Muscle of leg (tissue), 16 donors: ENCODE results near the gene DHX38. TPM values are rescaled to one million over a fixed set of nuclear protein-coding genes. Genes with fewer than 3 reads are reported as not detected.
"Not testable (repeated sequence)": the region's sequence is repeated elsewhere in the genome, so short reads cannot be mapped to it uniquely, and the experiment has no call there.

ENCODE experiments used
- DNase-seq: peaks from one replicate; pipeline ENCODE4 v3.0.0; 2013
- H3K27ac ChIP-seq: one replicate; pipeline ENCODE4 v1.5.1; 2013; ENCODE audit warnings: mild to moderate bottlenecking, low read length, control low read depth
- H3K27me3 ChIP-seq: one replicate; pipeline ENCODE4 v1.6.1; 2013; ENCODE audit warnings: low read length; ENCODE audit not compliant: control insufficient read depth, insufficient read depth
- H3K36me3 ChIP-seq: one replicate; pipeline ENCODE4 v1.6.1; 2013; ENCODE audit warnings: low read length; ENCODE audit not compliant: control insufficient read depth, insufficient read depth
- H3K4me1 ChIP-seq: one replicate; pipeline ENCODE4 v1.6.1; 2013; ENCODE audit warnings: low read length; ENCODE audit not compliant: control insufficient read depth, insufficient read depth
- H3K4me3 ChIP-seq: one replicate; pipeline ENCODE4 v1.5.1; 2013; ENCODE audit warnings: low read length, control low read depth
- H3K9me3 ChIP-seq: replicated peaks from 2 replicates; pipeline ENCODE4 v1.6.1; 2013; ENCODE audit warnings: low read depth, low read length; ENCODE audit not compliant: control insufficient read depth
- WGBS: methylation state at CpG from one replicate; pipeline ENCODE4 v1.1.5; 2013; ENCODE audit warnings: missing lambda C conversion rate; ENCODE audit not compliant: insufficient coverage; 5-methylcytosine and 5-hydroxymethylcytosine counted together
- long read RNA-seq, 11 donors: transcript quantifications; one replicate each; lab custom pipeline, GENCODE V29; 2026
- polyA plus RNA-seq, 8 donors: library from polyadenylated mRNA; unstranded; fragments of 120-200 nt; gene quantifications; one replicate each; pipeline versions ENCODE4 v1.2.1 to v1.2.3, GENCODE V29; 2013; ENCODE audit warnings: inconsistent platforms in 1 of 8, low replicate concordance in 1 of 8; ENCODE audit not compliant: insufficient read length in 8 of 8, insufficient read depth in 1 of 8
- total RNA-seq: library from RNA; stranded (reverse); fragments of 120-200 nt; gene quantifications from one replicate; pipeline ENCODE4 v1.2.4, GENCODE V29; 2013

The DHX38 gene
- total RNA-seq (47.3 TPM), polyA plus RNA-seq (10 to 100 TPM; 48.8 to 63.6 (median 56.4) TPM)
- long read RNA-seq, donor 1, full-length matches to known transcripts = 2 of 2 reads
- long read RNA-seq, donor 1, partial matches to known transcripts = 0 of 2 reads
- long read RNA-seq, donor 1, other reads (novel, unspliced or antisense) = 0 of 2 reads
- long read RNA-seq, donor 2 = 0 reads
- long read RNA-seq, donor 3, full-length matches to known transcripts = 2 of 2 reads
- long read RNA-seq, donor 3, partial matches to known transcripts = 0 of 2 reads
- long read RNA-seq, donor 3, other reads (novel, unspliced or antisense) = 0 of 2 reads
- long read RNA-seq, donor 4, full-length matches to known transcripts = 1 of 1 reads
- long read RNA-seq, donor 4, partial matches to known transcripts = 0 of 1 reads
- long read RNA-seq, donor 4, other reads (novel, unspliced or antisense) = 0 of 1 reads
- long read RNA-seq, donor 5, full-length matches to known transcripts = 5 of 17 reads
- long read RNA-seq, donor 5, partial matches to known transcripts = 12 of 17 reads
- long read RNA-seq, donor 5, other reads (novel, unspliced or antisense) = 0 of 17 reads
- long read RNA-seq, donor 6, full-length matches to known transcripts = 2 of 2 reads
- long read RNA-seq, donor 6, partial matches to known transcripts = 0 of 2 reads
- long read RNA-seq, donor 6, other reads (novel, unspliced or antisense) = 0 of 2 reads
- long read RNA-seq, donor 7, full-length matches to known transcripts = 1 of 1 reads
- long read RNA-seq, donor 7, partial matches to known transcripts = 0 of 1 reads
- long read RNA-seq, donor 7, other reads (novel, unspliced or antisense) = 0 of 1 reads
- long read RNA-seq, donor 8 = 0 reads
- long read RNA-seq, donor 9, full-length matches to known transcripts = 1 of 8 reads
- long read RNA-seq, donor 9, partial matches to known transcripts = 7 of 8 reads
- long read RNA-seq, donor 9, other reads (novel, unspliced or antisense) = 0 of 8 reads
- long read RNA-seq, donor 10, partial matches to known transcripts = 9 of 9 reads
- long read RNA-seq, donor 10, other reads (novel, unspliced or antisense) = 0 of 9 reads
- long read RNA-seq, donor 11, full-length matches to known transcripts = 1 of 1 reads
- long read RNA-seq, donor 11, partial matches to known transcripts = 0 of 1 reads
- long read RNA-seq, donor 11, other reads (novel, unspliced or antisense) = 0 of 1 reads

DNA sequence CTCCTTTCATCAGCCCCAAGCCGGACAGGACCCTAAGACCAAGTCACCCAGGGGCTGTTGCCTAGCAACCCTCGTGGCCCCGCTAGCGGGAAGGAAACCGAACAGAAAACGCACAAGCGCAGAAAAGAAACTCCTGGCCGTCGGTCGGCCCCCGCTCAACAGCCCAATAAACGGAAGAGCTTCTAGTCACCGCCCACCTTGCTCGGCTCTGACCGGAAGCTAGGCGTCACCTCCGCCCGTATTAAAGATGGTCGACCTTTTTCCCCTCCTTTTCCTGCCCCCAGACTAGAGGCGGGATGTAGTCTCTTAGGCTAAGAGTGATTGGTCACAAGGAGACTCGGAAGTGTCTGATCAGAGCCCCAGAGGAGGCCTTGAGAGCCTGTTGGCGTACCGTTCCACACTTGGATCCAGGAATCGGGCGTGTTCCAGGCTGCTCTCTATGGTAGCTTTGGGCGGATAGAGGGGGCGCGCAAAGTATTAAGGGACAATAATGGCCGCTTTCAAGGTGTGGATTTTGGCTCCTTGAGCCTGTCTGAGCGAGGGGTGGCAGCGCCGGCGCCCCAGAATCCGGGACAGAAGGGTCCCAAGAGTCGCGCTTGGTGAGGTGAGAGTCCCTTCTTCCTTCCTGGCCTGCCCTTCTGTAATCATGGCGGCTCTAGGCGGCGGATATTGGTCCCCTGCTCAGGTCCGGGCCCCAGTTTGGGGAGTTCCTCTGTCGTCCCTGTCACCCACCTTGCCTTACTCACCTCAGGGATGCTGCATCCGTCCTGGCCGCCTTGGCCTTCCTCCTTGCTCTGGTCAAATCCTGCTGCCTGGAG, at the start of gene DHX38, which contains the start of gene TXNL4B:
DHX38 (plus strand) TSS at position 400 of the 818 bp plus-strand sequence. CDS start 2,311 bp downstream, outside the sequence.
TXNL4B (minus strand) TSS at position 173 of the 818 bp plus-strand sequence. CDS start 2,871 bp downstream, outside the sequence.
- Histone ChIP-seq H3K27ac (peak within 1 kb of the TSS; percentile 99), H3K27me3 (no peaks in the 10 kb centered on the region), H3K9me3 (no peaks in the 10 kb centered on the region), H3K36me3 (peaks cover 44% of the 10 kb centered on the region), H3K4me1 (peaks cover 14% of the 10 kb centered on the region), H3K4me3 (peak within 1 kb of the TSS; percentile 100)
- peak; percentile 100 for DNase-seq
- WGBS = under 1% methylated on average over 40 of the region's 43 CpGs

- no peak overlapping the region for H3K27ac ChIP-seq
- DNase-seq = no peak
- 67% methylated on average over 1 of the region's 6 CpGs for WGBS
- peaks cover 2% of the 10 kb centered on the region for H3K9me3 ChIP-seq
- H3K27me3 ChIP-seq = no peaks in the 10 kb centered on the region
- H3K36me3 ChIP-seq = no peaks in the 10 kb centered on the region
- no peak overlapping the region for H3K4me3 ChIP-seq
- peaks cover 5% of the 10 kb centered on the region for H3K4me1 ChIP-seq
Measured at GRCh38 chr16:72044296-72044695, 49.4 kb upstream of the DHX38 start.

GRCh38 chr16:72044825-72045359, 48.8 kb upstream of the DHX38 start:
- 82% methylated on average over 1 of the region's 2 CpGs for WGBS

DNA sequence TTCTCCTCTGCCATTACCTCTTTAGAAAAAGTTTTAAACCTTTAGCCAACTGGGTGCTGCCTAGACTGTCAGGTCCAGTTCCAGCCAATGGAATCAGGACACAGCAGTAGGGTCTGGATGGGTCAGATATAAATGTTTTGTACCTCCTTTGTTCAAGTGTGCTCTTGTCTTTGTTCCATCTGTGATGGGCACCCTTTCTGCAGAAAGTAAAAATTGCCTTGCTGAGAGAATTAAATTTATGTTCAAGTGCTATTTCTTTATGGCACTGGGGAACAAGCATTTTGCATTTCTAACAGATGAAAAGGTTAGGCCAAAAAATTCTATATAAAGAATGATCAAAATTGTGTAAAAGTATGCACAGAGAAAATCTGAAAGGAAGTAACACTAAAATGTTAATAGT, 44.5 kb upstream of the DHX38 start:
- no peaks in the 10 kb centered on the region for H3K36me3 ChIP-seq
- H3K4me1 ChIP-seq = no peaks in the 10 kb centered on the region
- DNase-seq = no peak
- H3K27ac ChIP-seq = no peak overlapping the region
- no peaks in the 10 kb centered on the region for H3K27me3 ChIP-seq
- H3K9me3 ChIP-seq = peaks cover 2% of the 10 kb centered on the region
- H3K4me3 ChIP-seq = no peak overlapping the region

More at GRCh38 chr16:72044825-72045359, 48.8 kb upstream of the DHX38 start:
- Histone ChIP-seq H3K36me3 (no peaks in the 10 kb centered on the region), H3K4me1 (peaks cover 5% of the 10 kb centered on the region), H3K9me3 (peaks cover 2% of the 10 kb centered on the region), H3K27me3 (no peaks in the 10 kb centered on the region), H3K4me3 (no peak overlapping the region), H3K27ac (no peak overlapping the region)
- DNase-seq = no peak

DNA sequence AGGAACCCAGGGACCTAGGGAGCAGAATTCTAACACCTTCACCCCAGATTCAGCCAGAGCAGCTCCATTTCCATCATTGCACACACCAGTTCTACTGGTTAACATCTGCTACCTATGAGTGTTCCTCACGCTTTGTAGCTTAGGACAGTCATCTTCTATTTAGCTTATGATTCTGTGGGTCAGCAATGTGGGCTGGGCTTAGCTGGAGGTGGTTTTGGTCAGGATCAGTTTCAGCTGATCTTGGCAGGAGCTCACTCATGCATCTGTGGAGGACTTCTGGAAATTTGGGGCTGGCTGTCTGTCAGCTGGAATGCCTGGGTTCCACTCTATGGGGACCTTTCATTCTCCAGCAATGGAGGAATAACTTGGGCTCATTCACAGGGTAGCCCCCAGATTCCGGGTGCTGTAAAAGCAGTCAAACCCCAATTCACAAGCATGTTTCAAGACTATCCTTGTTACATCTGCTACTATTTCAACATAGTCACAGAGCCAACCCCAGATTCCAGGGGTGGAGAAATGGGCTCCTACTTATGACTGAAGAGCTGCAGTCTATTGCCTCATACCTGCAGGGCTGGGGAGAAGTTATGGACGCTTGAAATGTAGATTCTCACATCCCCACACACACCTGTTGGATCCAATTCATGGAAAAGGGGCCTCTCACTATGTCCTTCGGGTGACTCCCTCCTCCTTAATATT, 42.7 kb upstream of the DHX38 start:
- WGBS = 60% methylated on average over 1 of the region's 4 CpGs
- H3K36me3 ChIP-seq = no peaks in the 10 kb centered on the region
- no peaks in the 10 kb centered on the region for H3K27me3 ChIP-seq
- peak; percentile 17 for DNase-seq
- peaks cover 2% of the 10 kb centered on the region for H3K9me3 ChIP-seq
- no peak overlapping the region for H3K27ac ChIP-seq
- no peak overlapping the region for H3K4me3 ChIP-seq
- no peaks in the 10 kb centered on the region for H3K4me1 ChIP-seq

DNA sequence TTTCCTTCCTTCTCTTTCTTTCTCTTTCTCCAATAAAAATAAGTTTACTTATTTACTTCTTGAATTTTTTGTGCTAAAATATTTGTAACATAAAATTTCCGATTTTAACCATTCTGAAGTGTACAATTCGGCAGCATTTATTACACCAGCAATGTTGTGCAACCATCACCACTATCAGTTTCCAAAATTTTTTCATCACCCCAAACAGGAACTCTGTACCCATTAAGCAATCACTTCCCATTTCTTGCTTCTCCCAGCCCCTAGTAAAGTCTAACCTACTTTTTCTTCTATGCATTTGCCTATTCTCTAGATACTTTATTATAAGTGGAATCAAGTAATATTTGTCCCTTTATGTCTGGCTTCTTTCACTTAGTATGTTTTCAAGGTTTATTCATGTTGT, 41.8 kb upstream of the DHX38 start:
- Histone ChIP-seq H3K36me3 (no peaks in the 10 kb centered on the region), H3K27me3 (no peaks in the 10 kb centered on the region), H3K9me3 (peaks cover 2% of the 10 kb centered on the region), H3K4me1 (no peaks in the 10 kb centered on the region), H3K4me3 (no peak overlapping the region), H3K27ac (no peak overlapping the region)
- WGBS = 100% methylated on average over 1 of the region's 2 CpGs
- no peak for DNase-seq

GRCh38 chr16:72054254-72054847, 39.3 kb upstream of the DHX38 start, which contains the start of gene HP:
TSS of gene HP (plus strand) at chr16:72054505. CDS start at chr16:72054653, 148 bp downstream.
- DNase-seq, H3K4me3 ChIP-seq, H3K36me3 ChIP-seq, H3K27me3 ChIP-seq, H3K9me3 ChIP-seq, H3K27ac ChIP-seq, H3K4me1 ChIP-seq: not testable (repeated sequence)
- 93% methylated on average over 2 of the region's 5 CpGs for WGBS

DNA sequence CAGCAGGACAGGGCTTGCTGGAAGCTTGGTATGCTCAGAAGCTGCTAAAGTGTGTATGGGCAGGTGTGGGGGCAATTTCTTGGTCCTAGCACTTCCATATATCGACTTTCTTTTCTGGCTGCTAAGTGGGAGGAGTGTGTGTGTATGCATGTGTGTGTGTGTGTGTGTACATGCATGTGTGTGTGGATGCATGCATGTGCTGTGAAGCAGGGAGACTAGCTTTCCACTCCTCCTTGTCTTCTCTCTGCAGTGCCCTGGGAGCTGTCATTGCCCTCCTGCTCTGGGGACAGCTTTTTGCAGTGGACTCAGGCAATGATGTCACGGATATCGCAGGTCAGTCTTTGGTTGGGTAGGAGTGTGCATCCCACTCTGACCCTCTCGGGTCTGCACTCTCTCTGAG, 37.7 kb upstream of the DHX38 start:
- no CpG with 5 or more reads among the region's 4 CpGs for WGBS

More for the DNA sequence above, 37.7 kb upstream of the DHX38 start:
- H3K36me3 ChIP-seq = no peaks in the 10 kb centered on the region
- no peaks in the 10 kb centered on the region for H3K9me3 ChIP-seq
- no peak for DNase-seq
- H3K27ac ChIP-seq = no peak overlapping the region
- no peak overlapping the region for H3K4me3 ChIP-seq
- H3K4me1 ChIP-seq = no peaks in the 10 kb centered on the region
- no peaks in the 10 kb centered on the region for H3K27me3 ChIP-seq
